Measurements from ENCODE around the gene UQCC2.

Gene UQCC2

DNA sequence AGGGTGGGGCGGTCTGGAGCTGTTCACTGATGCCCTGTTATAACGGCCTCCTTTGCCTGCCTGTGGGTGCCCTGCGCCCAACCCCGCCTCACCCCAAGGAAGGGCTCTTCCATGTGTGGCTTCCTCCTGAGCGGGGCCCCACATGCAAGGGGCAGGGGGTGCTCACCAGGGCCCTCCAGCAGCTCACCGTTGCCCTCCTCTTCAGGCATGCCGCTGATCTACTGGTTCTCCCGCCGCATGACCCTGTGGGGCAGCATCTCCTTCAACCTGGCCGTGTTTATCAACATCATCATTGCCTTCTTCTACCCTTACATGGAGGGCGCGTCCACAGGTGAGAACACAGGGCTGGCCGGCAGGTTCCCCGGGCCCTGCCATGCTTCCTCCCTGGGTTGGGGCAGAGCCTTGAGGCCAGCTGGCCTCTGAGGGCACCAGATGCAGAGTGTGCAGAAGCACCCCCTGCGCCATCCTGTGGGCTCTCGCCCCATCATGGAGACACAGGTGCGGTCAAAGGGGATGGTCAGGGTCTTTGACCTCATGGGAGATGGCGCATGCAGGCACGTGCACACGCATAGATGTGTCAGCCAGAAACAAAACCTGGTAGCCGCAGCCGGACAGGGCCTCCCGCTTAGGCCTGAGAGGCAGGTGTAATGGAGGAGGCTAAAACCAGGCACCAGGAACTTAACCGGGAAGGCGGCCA, 22.9 kb downstream of the UQCC2 start:
- DNase-seq: no peak

DNA sequence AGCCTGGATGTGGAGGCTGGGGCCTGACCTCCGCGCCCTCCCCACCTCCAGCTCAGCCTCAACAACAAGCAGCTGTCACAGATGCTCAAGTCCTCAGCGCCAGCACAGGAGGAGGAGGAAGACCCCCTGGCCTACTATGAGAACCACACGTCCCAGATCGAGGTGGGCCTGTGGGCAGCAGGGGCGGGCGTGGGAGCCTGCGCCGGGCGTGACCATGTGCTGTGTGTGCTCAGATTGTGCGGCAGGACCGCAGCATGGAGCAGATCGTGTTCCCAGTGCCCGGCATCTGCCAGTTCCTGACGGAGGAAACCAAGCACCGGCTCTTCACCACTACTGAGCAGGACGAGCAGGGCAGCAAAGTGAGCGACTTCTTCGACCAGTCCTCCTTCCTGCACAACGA, 23.5 kb downstream of the UQCC2 start:
- no peak for DNase-seq

- DNase-seq: no peak
Observed at GRCh38 chr6:33686981-33687975, 24.2 kb downstream of the UQCC2 start.

DNA sequence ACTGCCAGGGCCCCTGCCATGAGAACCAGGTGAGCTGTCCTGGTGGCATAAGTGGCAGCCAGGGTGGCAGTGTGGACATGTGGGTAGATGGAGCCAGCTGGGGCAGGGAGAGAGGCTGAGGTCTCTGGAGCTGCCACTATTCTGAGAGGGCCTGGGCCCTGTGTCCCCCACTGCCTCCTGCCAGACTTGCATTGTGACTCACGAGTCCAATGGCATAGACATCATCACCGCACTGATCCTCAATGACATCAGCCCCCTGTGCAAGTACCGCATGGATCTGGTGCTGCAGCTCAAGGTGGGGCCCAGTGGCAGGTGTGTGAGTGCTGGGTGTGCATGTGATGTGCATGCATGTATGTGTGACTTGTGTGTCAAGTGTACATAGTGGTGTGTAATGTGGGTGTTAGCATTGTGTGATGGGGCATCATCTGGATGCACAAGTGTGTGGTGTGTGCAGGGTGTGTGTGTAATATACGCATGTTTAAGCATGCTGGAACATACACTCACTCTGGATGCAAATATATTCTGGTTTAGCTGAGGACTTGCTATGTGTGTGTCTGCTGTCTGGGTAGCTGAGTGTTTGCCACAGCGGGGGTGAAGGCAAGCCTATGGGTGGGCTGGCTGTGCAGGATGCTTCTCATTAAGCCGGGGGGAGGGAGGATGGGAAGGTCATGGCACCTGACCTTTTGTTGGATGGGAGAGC, 25.1 kb downstream of the UQCC2 start:
- DNase-seq: no peak

DNA sequence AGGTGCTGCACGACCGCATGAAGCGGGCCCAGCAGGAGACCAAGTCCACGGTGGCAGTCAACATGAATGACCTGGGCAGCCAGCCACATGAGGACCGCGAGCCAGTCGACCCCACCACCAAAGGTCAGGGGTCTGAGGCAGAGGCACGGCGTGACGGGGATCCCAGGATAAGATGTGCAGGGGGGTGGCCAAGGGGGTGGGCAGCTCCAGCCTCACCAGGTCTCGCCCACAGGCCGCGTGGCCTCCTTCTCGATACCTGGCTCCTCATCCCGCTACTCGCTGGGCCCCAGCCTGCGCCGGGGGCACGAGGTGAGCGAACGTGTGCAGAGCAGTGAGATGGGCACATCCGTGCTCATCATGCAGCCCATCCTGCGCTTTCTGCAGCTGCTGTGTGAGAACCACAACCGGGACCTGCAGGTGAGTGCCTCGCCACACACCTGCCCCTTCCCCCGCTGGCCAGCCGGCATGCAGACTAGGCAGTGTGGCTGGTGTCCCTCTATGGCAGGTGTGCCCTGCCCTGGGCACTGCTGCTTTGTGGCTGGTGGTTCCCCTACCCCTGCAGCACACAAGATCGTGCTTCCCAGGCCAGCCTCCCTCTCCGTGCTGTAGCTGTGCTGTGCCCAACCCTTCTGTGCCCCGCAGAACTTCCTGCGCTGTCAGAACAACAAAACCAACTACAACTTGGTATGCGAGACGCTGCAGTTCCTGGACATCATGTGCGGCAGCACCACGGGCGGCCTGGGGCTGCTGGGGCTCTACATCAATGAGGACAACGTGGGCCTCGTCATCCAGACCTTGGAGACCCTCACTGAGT, 25.9 kb downstream of the UQCC2 start:
- DNase-seq: no peak

GRCh38 chr6:33684983-33685382, 26.5 kb downstream of the UQCC2 start:
- no peak for DNase-seq

DNA sequence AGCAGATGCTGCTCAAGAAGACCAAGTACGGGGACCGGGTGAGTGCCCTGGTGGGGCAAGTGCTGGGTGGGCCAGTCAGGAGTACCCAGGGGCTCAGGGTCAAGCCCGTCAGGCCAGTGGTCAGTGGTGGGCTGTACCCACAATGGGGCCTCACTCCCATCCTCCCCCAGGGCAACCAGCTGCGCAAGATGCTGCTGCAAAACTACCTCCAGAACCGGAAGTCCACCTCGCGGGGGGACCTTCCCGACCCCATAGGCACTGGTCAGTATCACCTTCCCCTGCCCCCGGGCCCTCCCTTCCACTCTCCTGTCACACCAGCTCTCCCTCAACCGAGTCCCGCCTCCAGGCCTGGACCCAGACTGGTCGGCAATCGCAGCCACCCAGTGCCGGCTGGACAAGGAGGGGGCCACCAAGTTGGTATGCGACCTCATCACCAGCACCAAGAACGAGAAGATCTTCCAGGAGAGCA, 27.0 kb downstream of the UQCC2 start:
- no peak for DNase-seq

- DNase-seq: no peak
Observed at GRCh38 chr6:33683576-33684427, 27.7 kb downstream of the UQCC2 start.

- DNase-seq: no peak
Observed at GRCh38 chr6:33683051-33683571, 28.4 kb downstream of the UQCC2 start.

DNA sequence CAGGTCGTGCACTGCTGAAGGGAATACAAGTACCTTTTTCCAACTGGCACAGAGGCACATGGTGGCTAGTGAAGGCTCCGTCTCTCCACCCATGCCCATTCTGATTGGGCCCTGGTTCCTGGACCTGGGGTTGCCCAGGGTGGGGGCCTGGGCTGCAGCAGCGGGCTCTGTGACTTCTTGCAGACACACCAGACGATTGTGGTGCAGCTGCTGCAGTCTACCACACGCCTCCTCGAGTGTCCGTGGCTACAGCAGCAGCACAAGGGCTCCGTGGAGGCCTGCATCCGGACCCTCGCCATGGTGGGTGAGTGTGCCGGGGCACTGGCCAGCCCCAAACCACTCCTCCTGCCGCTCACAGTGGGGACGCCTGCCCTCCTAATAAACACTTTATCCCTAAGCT, 29.2 kb downstream of the UQCC2 start:
- no peak for DNase-seq

DNA sequence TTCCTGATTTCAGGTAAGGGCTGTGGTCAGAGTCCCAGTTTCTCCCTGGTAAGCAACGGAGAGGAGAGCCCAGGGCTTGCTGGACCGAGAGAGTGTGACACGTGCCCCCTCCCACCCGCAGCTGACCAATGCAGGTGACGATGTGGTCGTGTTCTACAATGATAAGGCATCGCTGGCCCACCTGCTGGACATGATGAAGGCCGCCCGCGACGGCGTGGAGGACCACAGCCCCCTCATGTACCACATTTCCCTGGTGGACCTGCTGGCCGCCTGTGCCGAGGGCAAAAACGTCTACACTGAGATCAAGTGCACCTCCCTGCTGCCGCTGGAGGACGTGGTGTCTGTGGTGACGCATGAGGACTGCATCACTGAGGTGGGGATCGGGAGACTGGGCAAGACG, 31.7 kb downstream of the UQCC2 start:
- DNase-seq: no peak

DNA sequence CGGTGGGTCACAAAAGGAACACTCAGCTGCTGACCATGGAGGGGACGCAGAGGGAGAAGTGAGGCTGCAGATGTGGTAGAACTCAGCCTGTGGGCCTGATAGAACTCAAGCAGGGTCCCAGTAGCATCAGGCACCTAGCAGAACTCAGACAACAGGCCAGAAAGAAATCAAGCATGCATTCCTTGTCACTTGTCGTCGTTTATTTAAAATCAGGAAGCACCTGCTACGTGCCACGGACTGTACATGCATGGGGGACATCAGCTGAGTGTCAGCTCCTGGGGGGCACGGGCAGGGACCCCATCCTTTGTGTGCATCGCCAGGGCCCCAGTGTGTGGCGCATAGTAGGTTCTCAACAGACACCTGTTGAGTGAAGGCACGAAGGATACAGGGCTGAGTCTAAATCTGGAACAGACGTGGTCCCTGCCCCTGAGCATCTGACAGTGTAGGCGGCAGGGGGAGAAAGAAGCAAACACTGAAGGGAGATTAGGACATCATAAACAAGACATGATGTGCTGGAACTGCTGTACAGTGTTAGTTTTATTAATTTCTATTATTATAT, 32.5 kb downstream of the UQCC2 start:
- DNase-seq: no peak

- no peak for DNase-seq
Observed at GRCh38 chr6:33678233-33678931, 33.1 kb downstream of the UQCC2 start.

GRCh38 chr6:33677689-33678088, 33.8 kb downstream of the UQCC2 start:
- no peak for DNase-seq

DNA sequence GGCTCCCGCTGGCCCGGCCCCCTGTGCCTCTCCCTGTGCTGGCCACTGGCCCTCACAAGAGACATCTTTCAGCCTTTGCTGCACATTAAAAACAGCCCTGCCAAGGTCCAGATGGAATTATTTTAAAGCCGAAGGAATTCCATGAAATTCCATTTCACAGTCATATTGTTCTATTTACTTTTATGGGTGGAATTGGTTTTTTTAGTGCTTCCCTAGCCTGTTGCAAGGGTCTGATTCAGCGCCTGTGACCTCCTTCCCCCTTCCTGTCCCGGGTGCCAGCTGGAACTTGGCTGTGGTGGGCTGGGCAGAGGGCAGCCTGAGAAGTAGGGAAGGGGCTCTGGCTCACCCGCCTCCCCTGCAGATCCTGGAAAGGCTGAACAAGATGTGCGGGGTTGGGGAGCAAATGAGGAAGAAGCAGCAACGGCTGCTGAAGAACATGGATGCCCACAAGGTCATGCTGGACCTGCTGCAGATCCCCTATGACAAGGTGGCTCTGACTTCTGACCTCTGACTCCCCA, 34.3 kb downstream of the UQCC2 start:
- DNase-seq: no peak

DNA sequence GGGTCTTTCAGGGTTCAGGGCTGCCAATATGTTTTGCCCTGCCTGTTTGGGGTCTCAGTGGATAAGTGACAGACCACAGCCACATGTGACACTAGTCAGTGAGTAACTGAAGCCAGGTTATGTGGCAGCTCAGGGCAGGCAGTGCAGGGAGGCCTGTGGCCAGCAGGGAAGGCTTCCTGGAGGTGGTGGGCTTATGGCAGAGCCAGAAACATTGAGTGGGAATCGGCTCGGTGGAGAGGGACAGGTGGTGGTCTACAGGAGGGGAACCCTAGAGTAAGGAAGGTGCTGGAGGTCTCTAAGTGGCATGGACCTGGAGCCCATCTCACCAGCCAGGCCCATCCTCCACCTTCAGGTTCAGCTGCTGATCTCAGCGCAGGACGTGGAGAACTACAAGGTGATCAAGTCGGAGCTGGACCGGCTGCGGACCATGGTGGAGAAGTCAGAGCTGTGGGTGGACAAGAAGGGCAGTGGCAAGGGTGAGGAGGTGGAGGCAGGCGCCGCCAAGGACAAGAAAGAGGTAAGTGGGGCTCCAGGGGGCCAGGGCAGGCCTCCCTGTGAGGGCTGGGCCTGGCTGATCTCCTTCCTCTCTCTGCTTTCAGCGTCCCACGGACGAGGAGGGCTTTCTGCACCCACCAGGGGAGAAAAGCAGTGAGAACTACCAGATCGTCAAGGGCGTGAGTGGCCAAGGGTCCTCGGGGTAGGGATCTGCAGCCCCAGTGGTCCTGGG, 34.9 kb downstream of the UQCC2 start:
- DNase-seq: no peak

GRCh38 chr6:33675968-33676367, 35.5 kb downstream of the UQCC2 start:
- DNase-seq: no peak

- DNase-seq: no peak
Observed at GRCh38 chr6:33673851-33674250, 37.6 kb downstream of the UQCC2 start.

- no peak for DNase-seq
Observed at GRCh38 chr6:33672808-33673207, 38.7 kb downstream of the UQCC2 start.

All from right forelimb (tissue), 1 donor.